Stimulated activated CD8-positive, alpha-beta memory T cell treated with anti-CD3 and anti-CD28 coated beads, Interleukin-12 subunit alpha, Interleukin-12 subunit beta, amount 100 ng/mL, for 1 hour (primary cell): ENCODE data around the gene LRIG3.
"Not testable (repeated sequence)": the region's sequence is repeated elsewhere in the genome, so short reads cannot be mapped to it uniquely, and the experiment has no call there.

Source experiments
- DNase-seq: peaks from one replicate; pipeline ENCODE4 v3.0.0-alpha.2; 2020; ENCODE audit warnings: low read depth

LRIG3 gene

DNA sequence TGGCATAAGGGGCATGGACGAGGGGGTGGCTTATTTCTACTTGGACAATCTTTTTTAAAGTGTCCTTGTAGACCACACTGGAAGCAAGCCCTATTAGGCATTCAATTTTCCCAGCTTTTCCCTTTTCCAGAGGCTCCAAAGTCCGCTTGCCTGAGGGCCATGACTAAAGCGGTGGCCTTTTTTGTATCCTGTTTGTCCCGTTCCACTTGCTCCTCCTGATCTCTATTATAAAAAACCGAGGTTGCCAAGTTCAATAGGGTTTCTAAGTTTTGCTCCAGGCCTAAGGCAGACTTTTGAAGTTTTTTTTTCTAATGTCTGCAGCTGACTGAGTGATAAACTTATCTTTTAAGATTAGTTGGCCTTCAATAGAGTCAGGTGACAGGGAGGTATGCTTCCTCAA, 64.7 kb downstream of the LRIG3 start:
- not testable (repeated sequence) for DNase-seq

DNA sequence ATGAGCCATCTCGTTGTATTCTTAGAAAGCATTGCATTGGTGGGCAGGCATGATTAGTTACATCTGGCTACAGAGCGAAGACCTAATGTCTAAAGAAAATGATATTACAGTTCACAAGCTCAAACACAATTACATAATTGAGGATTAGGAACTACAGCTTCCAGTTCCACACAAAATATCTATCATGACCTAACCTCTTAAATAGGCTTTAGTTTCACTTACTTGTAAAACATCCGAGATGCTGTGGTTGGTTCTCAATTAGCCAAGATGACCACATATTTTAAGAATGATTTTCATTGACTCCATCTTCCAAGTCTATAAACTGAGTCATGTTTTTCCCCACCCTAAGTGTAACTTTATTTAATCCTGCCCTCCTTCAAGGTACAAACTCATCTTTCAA, 69.5 kb downstream of the LRIG3 start:
- DNase-seq, result no peak

DNA sequence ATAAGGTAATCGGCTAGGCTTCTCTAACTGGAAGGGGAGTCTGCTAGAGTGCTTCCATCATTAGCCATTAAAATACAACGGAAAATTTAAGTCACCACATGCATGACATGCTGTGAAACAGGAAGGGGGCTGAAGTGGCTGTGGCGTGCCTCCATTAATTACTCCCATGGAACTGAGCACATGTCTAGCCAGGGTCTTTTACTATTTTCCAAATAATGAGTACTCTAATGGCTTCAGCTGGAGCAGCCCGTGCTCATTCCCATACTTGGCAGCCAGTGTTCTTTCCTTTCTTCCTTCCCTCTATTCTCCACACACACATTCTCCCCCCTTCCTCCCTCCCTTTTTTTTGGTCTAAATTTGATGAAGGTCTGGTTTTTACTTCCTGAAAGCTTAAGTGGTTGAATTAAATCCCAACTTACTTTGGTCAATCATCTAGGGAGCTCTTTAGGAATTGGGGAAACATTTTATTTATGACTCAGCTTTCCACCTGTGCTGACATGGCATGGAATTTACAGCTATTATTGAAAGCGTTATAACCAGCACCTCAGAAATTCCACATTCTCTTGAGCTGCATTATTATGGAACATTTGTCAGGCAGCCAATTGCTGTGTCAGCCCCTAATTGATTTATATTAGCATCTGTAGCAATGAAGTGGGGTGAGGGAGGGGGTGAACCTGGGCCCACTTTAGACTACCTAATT, 72.3 kb downstream of the LRIG3 start:
- DNase-seq, result no peak

DNA sequence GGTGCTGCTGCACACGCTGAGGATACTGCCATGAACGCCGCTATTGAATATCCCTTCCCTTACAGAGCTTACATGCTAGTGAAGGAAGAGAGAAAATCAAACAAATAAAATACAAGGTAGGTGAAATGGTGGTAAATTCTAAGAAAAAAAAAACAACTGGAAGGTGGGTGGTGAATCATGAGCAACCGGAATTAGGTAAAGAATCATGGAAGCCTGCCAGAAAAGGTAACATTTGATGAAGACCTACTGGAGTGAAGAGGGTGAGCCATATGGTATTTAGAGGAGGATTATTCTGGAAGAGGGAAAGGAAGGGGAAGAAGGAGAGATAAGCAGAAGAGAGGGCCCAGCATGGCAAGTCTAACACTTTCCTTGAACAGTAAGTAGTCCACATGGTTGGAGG, 76.1 kb downstream of the LRIG3 start:
- DNase-seq, result no peak

DNA sequence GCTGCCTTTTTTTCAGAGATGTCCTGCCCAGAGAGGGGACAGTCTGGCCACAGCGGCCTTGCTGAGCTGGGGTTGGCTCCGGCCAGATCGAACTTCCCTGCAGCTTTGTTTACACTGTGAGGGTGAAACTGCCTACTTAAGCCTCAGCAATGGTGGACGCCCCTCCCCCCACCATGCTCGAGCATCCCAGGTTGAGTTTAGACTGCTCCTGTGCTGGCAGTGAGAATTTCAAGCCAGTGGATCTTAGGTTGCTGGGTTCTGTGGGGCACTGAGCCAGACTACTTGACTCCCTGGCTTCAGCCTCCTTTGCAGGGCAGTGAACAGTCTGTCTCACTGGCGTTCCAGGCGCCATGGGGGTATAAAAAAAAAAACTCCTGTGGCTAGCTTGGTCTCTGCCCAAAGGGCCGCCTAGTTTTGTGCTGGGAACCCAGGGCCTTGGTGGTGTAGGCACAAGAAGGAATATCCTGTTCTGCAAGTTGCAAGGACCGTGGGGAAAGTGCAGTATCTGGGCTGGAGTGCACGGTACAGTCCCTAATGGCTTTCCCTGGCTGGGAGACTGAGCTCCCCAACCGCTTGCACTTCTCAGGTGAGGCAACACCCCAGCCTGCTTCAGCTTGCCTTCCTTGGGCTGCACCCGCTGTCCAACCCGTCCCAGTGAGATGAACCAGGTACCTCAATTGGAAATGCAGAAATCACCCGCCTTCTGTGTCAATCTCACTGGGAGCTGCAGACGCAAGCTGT, 79.1 kb downstream of the LRIG3 start:
- no peak for DNase-seq

DNA sequence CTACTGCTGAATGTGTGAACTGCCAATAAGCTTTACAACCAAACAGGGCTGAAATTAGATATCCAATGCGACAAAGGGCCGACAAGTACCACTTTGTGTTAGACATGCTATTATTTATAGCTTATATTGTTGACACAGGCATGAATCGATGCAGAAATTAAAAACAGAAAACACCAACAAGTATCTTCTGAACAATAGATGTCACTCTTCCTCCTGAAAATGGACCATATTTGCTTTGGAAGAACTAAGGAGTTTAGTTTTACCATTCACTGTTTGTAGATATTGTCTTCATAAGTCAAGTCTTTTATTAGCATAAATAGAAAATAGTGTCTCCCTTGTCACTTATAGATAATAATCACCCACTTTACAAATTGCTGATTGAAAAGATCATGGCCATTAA, 86.5 kb downstream of the LRIG3 start:
- no peak for DNase-seq

DNA sequence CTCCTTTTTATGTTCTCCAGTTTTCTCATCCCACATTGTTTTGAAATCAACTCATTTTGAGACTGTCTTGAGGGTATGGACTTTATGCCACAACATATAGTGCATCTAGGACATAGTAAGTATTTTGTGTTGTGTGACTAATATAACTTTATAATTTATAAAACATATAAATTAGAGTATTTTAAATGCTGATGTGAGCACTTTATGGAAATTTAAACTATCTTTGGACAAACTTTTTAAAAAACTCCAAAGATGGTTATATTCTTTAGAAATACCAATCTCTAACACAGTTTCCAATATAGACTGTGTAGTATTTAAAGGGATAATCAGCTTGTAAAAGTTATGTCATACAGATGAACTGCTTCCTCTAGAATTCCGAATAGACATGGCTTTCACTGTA, 87.4 kb downstream of the LRIG3 start:
- no peak for DNase-seq
